ENCODE data around the gene CADM3.

DNA sequence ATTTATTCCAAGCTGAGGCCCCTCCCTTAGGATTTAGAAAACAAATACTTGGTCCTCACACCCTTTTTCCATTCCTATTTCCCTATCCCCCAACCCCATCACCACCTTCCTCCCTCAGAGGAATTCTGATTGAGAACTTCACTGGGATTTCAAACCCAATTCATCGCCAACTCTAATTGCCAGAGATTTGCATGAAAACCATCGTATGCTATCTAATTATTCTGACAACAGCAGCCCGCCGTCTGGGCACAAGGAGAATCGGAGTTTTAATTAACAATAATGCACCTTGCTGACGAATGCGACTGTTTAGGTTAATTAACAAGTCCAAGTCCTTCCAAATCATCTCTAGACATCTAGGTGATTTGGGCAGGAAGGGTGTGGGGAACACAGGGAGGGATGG lies 37.6 kb downstream of the CADM3 start:
- no peak for TF ChIP-seq CTCF (IDR thresholded peaks at IDR 0.05; ENCODE audit: insufficient read depth, low read depth, low read length)
- no peak for TF ChIP-seq EZH2 (IDR thresholded peaks at IDR 0.05; ENCODE audit: insufficient read depth, low read length)
